ENCODE results near the gene VEPH1.

DNA sequence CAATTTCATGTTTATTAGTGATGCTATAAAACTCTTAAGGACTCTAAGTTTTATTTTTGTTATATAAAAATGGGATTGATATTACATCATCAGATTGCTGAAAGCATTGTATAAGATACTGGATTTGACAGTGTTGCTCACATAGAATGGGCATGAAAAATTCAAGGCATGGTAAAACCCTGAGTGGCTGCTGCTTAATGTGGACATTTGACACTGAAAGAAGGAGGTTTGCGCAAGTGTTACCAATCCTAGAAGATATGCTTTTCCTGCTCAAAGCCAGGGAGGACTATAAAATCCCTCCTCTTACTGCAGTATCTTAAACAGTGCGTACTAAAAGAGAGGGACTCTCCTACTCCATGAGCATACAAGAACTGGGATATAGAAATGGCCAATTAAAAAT lies 132.3 kb downstream of the VEPH1 start:
- TF ChIP-seq, protein P1, sequence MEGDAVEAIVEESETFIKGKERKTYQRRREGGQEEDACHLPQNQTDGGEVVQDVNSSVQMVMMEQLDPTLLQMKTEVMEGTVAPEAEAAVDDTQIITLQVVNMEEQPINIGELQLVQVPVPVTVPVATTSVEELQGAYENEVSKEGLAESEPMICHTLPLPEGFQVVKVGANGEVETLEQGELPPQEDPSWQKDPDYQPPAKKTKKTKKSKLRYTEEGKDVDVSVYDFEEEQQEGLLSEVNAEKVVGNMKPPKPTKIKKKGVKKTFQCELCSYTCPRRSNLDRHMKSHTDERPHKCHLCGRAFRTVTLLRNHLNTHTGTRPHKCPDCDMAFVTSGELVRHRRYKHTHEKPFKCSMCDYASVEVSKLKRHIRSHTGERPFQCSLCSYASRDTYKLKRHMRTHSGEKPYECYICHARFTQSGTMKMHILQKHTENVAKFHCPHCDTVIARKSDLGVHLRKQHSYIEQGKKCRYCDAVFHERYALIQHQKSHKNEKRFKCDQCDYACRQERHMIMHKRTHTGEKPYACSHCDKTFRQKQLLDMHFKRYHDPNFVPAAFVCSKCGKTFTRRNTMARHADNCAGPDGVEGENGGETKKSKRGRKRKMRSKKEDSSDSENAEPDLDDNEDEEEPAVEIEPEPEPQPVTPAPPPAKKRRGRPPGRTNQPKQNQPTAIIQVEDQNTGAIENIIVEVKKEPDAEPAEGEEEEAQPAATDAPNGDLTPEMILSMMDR (IDR thresholded peaks at IDR 0.05), result no peak
- TF ChIP-seq EZH2 (IDR thresholded peaks at IDR 0.05; ENCODE audit: borderline replicate concordance, insufficient read depth, low read depth, low read length, poor library complexity, severe bottlenecking), result no peak

Measured in B cell (primary cell).